Astrocyte (in vitro differentiated cells and primary cell): Measurements from ENCODE around the gene PLXND1.

ENCODE experiments used
- EZH2 ChIP-seq: IDR thresholded peaks from 2 replicates; pipeline ENCODE4 v1.6.1; 2012; ENCODE audit warnings: mild to moderate bottlenecking, low read length, inconsistent platforms; ENCODE audit not compliant: insufficient read depth
- TF ChIP-seq, protein P1 (sequence below): IDR thresholded peaks from 2 replicates; pipeline ENCODE4 v1.5.1; 2011; ENCODE audit warnings: low read depth, mild to moderate bottlenecking, inconsistent platforms, low read length, moderate library complexity; ENCODE audit not compliant: insufficient read depth

DNA sequence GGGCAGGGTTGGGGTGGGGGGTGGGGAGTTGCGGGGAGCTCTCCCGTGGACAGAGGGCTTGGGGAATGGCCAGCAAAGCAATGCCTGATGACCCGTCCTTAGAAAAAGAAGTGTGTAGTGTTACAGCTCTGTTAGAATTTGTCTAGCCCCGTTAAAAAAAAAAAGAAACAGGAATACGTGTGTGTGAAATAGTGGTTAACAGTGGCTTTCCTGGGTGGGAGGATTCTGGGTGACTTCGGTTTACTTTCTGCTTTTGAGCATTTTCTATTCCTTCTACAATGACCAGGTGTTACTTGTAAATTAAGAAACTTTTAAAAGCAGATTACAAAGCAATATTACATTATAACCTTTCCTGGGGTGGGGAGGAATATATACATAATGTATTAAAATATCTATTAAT is 38.5 kb downstream of the PLXND1 start:
- TF ChIP-seq, protein P1, sequence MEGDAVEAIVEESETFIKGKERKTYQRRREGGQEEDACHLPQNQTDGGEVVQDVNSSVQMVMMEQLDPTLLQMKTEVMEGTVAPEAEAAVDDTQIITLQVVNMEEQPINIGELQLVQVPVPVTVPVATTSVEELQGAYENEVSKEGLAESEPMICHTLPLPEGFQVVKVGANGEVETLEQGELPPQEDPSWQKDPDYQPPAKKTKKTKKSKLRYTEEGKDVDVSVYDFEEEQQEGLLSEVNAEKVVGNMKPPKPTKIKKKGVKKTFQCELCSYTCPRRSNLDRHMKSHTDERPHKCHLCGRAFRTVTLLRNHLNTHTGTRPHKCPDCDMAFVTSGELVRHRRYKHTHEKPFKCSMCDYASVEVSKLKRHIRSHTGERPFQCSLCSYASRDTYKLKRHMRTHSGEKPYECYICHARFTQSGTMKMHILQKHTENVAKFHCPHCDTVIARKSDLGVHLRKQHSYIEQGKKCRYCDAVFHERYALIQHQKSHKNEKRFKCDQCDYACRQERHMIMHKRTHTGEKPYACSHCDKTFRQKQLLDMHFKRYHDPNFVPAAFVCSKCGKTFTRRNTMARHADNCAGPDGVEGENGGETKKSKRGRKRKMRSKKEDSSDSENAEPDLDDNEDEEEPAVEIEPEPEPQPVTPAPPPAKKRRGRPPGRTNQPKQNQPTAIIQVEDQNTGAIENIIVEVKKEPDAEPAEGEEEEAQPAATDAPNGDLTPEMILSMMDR, result no peak
- TF ChIP-seq EZH2, result no peak
